A673 (cell line): ENCODE results near the gene HEXIM1.

ENCODE experiments used
- EZH2 ChIP-seq: fragments of 200-600 bp; sonication (generic); IDR thresholded peaks from 2 replicates; pipeline ENCODE4 v1.6.1; 2017; ENCODE audit warnings: borderline replicate concordance, low read depth, mild to moderate bottlenecking, mixed read lengths, antibody characterized with exemption, low read length; ENCODE audit not compliant: poor library complexity, severe bottlenecking
- TF ChIP-seq, protein P1 (sequence below): fragments of 300-800, 200-600 bp; sonication (generic); conservative IDR thresholded peaks from 2 replicates; pipeline ENCODE4 v1.5.1; 2017; ENCODE audit warnings: low read depth, mild to moderate bottlenecking, antibody characterized with exemption, low read length, moderate library complexity, mixed read lengths

DNA sequence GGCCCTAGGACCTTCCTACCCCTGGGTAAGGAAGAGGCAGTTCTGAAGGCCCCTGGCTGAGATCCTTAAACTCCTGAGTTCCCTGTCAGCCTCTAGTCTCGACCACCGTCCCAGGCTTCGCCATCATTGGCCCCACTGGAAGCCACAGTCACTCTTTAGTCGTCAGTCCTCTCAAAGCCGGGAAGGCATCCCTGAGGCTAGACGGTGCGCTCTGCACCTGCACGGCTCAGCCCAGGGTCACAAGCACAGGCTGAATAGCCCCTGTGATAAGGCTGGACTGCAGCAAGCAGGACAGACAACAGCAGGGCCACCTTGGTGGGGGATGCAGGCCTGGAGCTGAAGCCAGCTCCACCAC, 3.3 kb upstream of the HEXIM1 start:
- TF ChIP-seq, protein P1, sequence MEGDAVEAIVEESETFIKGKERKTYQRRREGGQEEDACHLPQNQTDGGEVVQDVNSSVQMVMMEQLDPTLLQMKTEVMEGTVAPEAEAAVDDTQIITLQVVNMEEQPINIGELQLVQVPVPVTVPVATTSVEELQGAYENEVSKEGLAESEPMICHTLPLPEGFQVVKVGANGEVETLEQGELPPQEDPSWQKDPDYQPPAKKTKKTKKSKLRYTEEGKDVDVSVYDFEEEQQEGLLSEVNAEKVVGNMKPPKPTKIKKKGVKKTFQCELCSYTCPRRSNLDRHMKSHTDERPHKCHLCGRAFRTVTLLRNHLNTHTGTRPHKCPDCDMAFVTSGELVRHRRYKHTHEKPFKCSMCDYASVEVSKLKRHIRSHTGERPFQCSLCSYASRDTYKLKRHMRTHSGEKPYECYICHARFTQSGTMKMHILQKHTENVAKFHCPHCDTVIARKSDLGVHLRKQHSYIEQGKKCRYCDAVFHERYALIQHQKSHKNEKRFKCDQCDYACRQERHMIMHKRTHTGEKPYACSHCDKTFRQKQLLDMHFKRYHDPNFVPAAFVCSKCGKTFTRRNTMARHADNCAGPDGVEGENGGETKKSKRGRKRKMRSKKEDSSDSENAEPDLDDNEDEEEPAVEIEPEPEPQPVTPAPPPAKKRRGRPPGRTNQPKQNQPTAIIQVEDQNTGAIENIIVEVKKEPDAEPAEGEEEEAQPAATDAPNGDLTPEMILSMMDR = no peak
- TF ChIP-seq EZH2 = no peak
